ENCODE data around the gene ACTL7B.

DNA sequence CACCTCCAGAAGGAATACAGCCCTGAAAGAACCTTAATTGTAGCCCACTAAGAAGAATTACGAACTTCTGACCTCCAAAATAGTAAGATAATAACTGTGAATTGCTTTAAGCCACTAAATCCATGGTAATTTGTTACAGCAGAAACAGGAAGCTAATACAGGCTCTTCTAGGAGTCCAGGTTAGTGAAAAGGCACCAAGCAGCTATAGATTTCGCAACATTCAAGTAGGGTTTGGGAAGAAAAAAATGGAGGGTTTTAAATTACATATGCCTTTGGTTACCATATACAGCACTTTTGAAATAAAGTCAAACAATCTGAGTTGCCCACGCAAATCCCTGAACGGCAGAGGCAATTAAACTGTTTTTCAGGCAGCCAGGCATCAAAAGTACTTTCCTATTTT is 4.6 kb upstream of the ACTL7B start:
- TF ChIP-seq, protein P1, sequence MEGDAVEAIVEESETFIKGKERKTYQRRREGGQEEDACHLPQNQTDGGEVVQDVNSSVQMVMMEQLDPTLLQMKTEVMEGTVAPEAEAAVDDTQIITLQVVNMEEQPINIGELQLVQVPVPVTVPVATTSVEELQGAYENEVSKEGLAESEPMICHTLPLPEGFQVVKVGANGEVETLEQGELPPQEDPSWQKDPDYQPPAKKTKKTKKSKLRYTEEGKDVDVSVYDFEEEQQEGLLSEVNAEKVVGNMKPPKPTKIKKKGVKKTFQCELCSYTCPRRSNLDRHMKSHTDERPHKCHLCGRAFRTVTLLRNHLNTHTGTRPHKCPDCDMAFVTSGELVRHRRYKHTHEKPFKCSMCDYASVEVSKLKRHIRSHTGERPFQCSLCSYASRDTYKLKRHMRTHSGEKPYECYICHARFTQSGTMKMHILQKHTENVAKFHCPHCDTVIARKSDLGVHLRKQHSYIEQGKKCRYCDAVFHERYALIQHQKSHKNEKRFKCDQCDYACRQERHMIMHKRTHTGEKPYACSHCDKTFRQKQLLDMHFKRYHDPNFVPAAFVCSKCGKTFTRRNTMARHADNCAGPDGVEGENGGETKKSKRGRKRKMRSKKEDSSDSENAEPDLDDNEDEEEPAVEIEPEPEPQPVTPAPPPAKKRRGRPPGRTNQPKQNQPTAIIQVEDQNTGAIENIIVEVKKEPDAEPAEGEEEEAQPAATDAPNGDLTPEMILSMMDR (IDR thresholded peaks at IDR 0.05) = no peak
- TF ChIP-seq POLR2AphosphoS5 (IDR thresholded peaks at IDR 0.05) (no peak), POLR2A (IDR thresholded peaks at IDR 0.05) (no peak)
